GM18502 (cell line): ENCODE measurements around the gene CNR2.
"Not testable (repeated sequence)": the region's sequence is repeated elsewhere in the genome, so short reads cannot be mapped to it uniquely, and the experiment has no call there.

Experiments
- ATAC-seq: cut with Tn5 transposase; IDR thresholded peaks from one replicate; pipeline ENCODE4 v1.9.1; 2021; ENCODE audit warnings: mild to moderate bottlenecking; ENCODE audit not compliant: unreplicated experiment, poor library complexity

CNR2 gene

GRCh38 chr1:23913212-23913880, at the start of gene CNR2:
TSS of gene CNR2 (minus strand) at chr1:23913362. CDS start at chr1:23875617, 37,745 bp downstream.
- no peak for ATAC-seq

GRCh38 chr1:23960291-23961020, 47.3 kb upstream of the CNR2 start:
- no peak for ATAC-seq

GRCh38 chr1:23959461-23960290, 46.5 kb upstream of the CNR2 start, which contains the start of gene PNRC2:
TSS of gene PNRC2 (plus strand) at chr1:23959828. CDS start at chr1:23961458, 1,630 bp downstream.
- peak; percentile 75 for ATAC-seq

- ATAC-seq, result peak; percentile 67
Observed at GRCh38 chr1:23958810-23959460, 45.8 kb upstream of the CNR2 start.

GRCh38 chr1:23958040-23958809, 45.1 kb upstream of the CNR2 start:
- ATAC-seq, result not testable (repeated sequence)

GRCh38 chr1:23957096-23957495, 43.9 kb upstream of the CNR2 start:
- ATAC-seq, result no peak

GRCh38 chr1:23953020-23953419, 39.9 kb upstream of the CNR2 start:
- ATAC-seq, result no peak

GRCh38 chr1:23947366-23947765, 34.2 kb upstream of the CNR2 start:
- no peak for ATAC-seq

- ATAC-seq, result no peak
Observed at GRCh38 chr1:23936481-23937176, 23.5 kb upstream of the CNR2 start.

GRCh38 chr1:23931491-23931880, 18.3 kb upstream of the CNR2 start:
- no peak for ATAC-seq

GRCh38 chr1:23930861-23931490, 17.8 kb upstream of the CNR2 start:
- ATAC-seq, result no peak

- no peak for ATAC-seq
Observed at GRCh38 chr1:23930270-23930669, 17.1 kb upstream of the CNR2 start.

GRCh38 chr1:23928789-23929188, 15.6 kb upstream of the CNR2 start:
- no peak for ATAC-seq

- ATAC-seq, result no peak
Observed at GRCh38 chr1:23927097-23927496, 13.9 kb upstream of the CNR2 start.

- no peak for ATAC-seq
Observed at GRCh38 chr1:23925279-23925678, 12.1 kb upstream of the CNR2 start.

GRCh38 chr1:23924601-23925000, 11.4 kb upstream of the CNR2 start:
- no peak for ATAC-seq

- no peak for ATAC-seq
Observed at GRCh38 chr1:23923592-23924499, 10.7 kb upstream of the CNR2 start.
